NOMO-1 treated with DMSO at 0.1 percent for 48 hours (cell line): ENCODE measurements around the gene DOC2A.
"Not testable (repeated sequence)": the region's sequence is repeated elsewhere in the genome, so short reads cannot be mapped to it uniquely, and the experiment has no call there.

Experiments used
- DNase-seq: peaks from one replicate; lab custom pipeline; 2025; ENCODE audit not compliant: unreplicated experiment; lab: John Stamatoyannopoulos, UW

Gene DOC2A

GRCh38 chr16:30010844-30011713 is at the start of gene DOC2A:
Gene DOC2A, minus strand, starts transcription at chr16:30011027. Its CDS starts 805 bp downstream, at chr16:30010222.
- DNase-seq, result no peak

GRCh38 chr16:30060346-30060745 is 49.5 kb upstream of the DOC2A start:
- no peak for DNase-seq

- no peak for DNase-seq
Observed at GRCh38 chr16:30054959-30055553, 44.2 kb upstream of the DOC2A start.

GRCh38 chr16:30054451-30054850 is 43.6 kb upstream of the DOC2A start:
- DNase-seq, result no peak

GRCh38 chr16:30053376-30054015 is 42.7 kb upstream of the DOC2A start:
- no peak for DNase-seq

- DNase-seq, result peak; percentile 88
Observed at GRCh38 chr16:30052671-30053372, 42.0 kb upstream of the DOC2A start.

GRCh38 chr16:30051518-30051917 is 40.7 kb upstream of the DOC2A start:
- DNase-seq, result no peak

- no peak for DNase-seq
Observed at GRCh38 chr16:30049871-30050270, 39.0 kb upstream of the DOC2A start.

- DNase-seq, result no peak
Observed at GRCh38 chr16:30046588-30046987, 35.8 kb upstream of the DOC2A start.

GRCh38 chr16:30046178-30046577 is 35.4 kb upstream of the DOC2A start:
- DNase-seq, result no peak

- DNase-seq, result no peak
Observed at GRCh38 chr16:30041841-30042240, 31.0 kb upstream of the DOC2A start.

- not testable (repeated sequence) for DNase-seq
Observed at GRCh38 chr16:30040690-30041089, 29.9 kb upstream of the DOC2A start.

GRCh38 chr16:30040221-30040620 is 29.4 kb upstream of the DOC2A start:
- peak; percentile 48 for DNase-seq

- DNase-seq, result no peak
Observed at GRCh38 chr16:30033270-30033669, 22.4 kb upstream of the DOC2A start.

GRCh38 chr16:30032083-30032819 is 21.4 kb upstream of the DOC2A start:
- peak; percentile 52 for DNase-seq

- no peak for DNase-seq
Observed at GRCh38 chr16:30031477-30031918, 20.7 kb upstream of the DOC2A start.

- no peak for DNase-seq
Observed at GRCh38 chr16:30030841-30031413, 20.1 kb upstream of the DOC2A start, which contains the start of gene TLCD3B. Gene TLCD3B, minus strand, starts transcription at chr16:30031271. Its CDS starts 744 bp downstream, at chr16:30030527.

GRCh38 chr16:30030011-30030685 is 19.3 kb upstream of the DOC2A start:
- no peak for DNase-seq

- peak; percentile 44 for DNase-seq
Observed at GRCh38 chr16:30028438-30029076, 17.7 kb upstream of the DOC2A start.
